HG03135 (cell line): ENCODE data around the gene BCR.

Experiments used
- ATAC-seq: cut with Tn5 transposase; IDR thresholded peaks from one replicate; pipeline ENCODE4 v1.9.1; 2021; ENCODE audit warnings: mild to moderate bottlenecking, moderate library complexity; ENCODE audit not compliant: unreplicated experiment

The BCR gene

GRCh38 chr22:23227380-23227779 is 47.1 kb downstream of the BCR start:
- ATAC-seq = no peak

GRCh38 chr22:23228503-23228902 is 48.2 kb downstream of the BCR start:
- no peak for ATAC-seq

DNA sequence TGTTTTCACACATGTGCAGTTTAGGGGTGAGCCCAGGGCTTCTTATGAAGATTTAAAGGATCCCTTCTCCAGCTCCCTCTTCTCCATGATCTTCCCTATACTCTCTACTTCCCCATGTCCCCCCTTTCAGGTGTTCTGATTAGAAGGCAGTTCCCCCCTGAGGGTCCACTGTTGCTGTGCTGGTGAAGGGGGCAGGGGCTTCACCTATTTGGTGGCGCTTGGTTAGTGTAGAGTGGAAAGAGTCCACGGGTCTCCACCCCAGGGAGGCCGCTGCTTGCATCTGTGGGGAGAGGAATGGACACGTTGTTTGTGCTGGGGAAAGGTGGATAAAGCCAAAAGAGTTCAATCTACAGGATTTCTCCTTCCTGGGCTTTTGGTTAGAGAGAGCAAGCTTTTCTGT is 49.3 kb downstream of the BCR start:
- ATAC-seq = no peak

- no peak for ATAC-seq
These were observed 50.2 kb downstream of the BCR start for GRCh38 chr22:23230348-23231068.

DNA sequence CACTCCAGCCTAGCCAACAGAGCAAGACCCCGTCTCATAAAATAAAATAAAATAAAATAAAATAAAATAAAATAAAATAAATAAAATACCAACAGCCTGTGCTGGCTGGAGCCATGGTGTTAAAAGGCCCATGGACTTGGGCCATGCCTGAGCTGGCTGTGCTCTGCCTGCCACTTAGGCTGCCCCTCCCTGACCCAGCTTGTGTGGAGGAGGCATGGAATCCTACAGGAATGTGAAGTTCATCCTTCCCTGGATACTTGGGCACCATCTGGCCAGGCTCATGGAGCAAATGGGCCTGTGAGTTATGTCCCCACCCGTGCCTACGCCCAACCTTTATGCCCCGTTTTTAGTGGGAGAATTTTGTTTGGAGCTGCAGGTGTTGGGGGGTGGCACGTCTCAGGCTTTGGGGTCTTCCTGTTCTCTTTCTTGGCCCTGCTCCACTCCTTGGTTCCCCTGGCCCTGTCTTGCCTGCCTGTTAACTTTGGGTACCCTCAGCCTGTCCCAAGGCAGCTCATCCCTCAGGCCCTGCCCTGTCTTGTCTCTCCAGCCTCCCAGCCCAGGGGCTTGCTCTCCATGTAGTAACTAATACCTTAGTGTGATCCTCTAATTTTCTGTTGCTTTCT is 51.3 kb downstream of the BCR start:
- ATAC-seq = no peak

- ATAC-seq = no peak
These were observed 52.0 kb downstream of the BCR start for GRCh38 chr22:23232094-23232905.

DNA sequence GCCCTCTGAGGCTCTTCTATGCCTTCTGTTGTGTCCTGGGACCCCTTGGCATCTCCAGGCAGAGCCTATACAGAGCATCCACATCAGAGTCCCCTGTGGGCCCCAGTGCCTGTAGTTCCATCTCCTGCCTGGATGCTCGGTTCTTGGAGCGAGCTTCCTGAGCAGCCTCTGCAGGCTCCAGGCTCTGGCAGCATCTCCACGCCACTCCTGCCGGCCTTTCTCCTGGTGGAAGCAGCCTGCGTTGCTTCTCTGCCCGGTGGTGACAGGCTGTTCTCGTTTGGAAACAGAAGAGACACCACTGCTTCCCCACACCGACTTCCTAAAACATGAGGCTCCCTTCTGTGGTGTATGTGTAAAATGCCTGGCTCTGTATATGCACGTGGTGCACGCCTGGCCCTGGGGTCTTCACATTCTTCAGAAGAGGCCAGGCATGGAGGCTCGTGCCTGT is 52.8 kb downstream of the BCR start:
- ATAC-seq = no peak

DNA sequence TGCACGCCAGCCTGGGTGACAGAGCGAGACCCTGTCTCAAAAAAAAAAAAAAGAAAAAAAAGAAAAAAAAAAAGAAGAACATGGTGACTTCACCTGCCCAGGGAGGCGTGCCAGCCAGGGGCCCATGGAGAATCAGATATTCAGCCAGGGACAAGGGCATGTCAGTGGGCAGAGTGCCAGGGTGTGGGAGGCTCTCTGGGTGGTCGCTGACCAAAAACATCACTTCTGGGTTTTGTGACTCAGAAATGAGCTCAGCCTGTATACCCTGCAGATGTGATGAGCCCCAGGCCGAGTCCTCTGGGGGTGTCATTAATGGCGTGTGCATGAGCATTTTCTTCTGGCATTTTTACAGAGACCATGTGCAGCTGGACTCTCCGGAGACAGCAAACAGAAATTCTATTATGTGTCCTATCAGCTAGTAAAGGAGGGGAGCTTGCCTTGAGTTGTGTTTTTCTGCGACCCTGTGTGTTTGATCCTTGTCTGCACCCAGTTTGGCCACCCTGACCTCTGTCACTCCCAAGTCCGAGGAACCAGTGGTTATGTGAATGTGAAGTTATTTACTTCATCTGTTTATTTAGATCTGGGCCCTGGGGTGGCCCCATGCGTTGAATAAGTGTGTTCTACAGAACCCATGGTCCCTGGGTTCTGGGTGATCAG is 53.6 kb downstream of the BCR start:
- ATAC-seq = no peak

- no peak for ATAC-seq
These were observed 54.3 kb downstream of the BCR start for GRCh38 chr22:23234409-23235161.

- ATAC-seq = no peak
These were observed 55.1 kb downstream of the BCR start for GRCh38 chr22:23235425-23235824.

DNA sequence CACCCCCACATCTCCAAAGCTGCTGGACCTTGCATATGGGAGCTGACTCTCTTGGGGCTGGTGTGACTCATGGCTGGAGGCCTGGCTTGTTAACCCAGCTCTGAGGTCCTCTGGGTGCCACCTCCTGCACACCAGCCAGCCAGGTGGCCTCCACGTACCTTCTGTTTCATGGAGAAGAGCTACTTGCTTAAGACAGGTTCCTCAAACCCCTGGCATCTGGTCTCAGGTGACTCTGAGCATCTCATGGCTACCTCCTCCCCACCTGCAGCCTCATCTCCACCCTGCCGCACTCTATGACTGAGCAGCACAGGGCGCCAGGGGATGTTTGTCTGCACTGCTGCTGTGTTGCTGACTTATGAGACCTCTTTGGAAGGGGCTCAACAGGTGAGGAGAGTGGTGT is 55.7 kb downstream of the BCR start:
- no peak for ATAC-seq

DNA sequence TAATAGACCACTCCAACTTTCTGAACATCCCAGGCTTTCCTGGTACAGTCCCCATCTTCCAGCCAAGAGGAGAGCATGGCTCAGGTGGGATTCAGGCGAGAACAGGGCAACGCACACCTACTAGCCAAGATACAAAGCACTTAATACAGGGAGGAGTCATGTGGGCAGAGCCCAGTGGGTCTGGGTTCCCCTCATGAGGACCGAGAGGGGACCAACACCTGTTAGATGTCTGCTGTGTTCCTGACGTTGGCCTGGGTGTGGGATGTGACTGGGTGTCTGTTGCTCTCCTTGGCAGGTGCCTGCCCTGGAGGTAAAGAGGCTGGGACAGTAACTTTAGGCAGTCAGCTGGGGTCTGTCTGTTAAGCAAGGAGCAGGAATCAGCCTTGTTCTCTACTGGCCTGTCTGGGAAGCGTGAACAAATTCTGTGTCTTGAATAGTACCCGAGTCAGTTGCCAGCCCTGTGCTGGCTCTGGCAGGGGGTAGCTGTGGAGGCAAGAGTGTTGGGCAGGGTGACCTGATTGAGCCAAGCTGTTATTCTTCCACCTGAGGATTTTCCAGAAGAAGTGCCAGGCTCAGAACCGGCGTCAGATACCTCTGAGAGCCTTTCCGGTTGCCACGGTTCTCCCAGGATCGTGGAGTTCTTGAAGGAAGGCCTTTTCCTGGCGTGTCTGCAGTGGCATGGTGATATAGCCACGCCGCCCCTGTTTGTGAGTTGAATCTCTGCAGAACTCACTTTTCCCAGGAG is 56.3 kb downstream of the BCR start:
- ATAC-seq = no peak

- no peak for ATAC-seq
These were observed 57.0 kb downstream of the BCR start for GRCh38 chr22:23237201-23237798.

GRCh38 chr22:23237841-23238240 is 57.5 kb downstream of the BCR start:
- no peak for ATAC-seq

DNA sequence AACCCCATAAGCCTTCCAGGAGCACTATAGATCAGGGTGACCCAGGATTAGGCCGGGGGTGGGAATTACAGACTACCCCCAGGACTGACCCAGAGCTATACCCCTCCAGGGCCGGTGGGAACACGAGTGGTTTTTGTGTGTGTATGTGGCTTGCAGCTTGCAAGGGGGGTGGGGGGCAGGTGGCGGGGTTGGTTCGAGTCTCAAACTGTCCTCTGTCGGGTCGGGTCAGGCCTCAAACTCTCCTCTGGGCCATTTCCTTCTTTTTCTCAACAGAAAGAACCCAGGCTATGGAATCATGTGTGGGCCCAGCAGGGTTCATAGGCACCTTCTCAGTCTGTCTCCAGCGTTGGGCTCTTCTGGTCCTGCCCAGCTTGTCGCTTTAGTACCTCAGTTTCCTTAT is 58.4 kb downstream of the BCR start:
- ATAC-seq = no peak

GRCh38 chr22:23239429-23239828 is 59.1 kb downstream of the BCR start:
- ATAC-seq = no peak

- ATAC-seq = no peak
These were observed 60.5 kb downstream of the BCR start for GRCh38 chr22:23240639-23241389.

DNA sequence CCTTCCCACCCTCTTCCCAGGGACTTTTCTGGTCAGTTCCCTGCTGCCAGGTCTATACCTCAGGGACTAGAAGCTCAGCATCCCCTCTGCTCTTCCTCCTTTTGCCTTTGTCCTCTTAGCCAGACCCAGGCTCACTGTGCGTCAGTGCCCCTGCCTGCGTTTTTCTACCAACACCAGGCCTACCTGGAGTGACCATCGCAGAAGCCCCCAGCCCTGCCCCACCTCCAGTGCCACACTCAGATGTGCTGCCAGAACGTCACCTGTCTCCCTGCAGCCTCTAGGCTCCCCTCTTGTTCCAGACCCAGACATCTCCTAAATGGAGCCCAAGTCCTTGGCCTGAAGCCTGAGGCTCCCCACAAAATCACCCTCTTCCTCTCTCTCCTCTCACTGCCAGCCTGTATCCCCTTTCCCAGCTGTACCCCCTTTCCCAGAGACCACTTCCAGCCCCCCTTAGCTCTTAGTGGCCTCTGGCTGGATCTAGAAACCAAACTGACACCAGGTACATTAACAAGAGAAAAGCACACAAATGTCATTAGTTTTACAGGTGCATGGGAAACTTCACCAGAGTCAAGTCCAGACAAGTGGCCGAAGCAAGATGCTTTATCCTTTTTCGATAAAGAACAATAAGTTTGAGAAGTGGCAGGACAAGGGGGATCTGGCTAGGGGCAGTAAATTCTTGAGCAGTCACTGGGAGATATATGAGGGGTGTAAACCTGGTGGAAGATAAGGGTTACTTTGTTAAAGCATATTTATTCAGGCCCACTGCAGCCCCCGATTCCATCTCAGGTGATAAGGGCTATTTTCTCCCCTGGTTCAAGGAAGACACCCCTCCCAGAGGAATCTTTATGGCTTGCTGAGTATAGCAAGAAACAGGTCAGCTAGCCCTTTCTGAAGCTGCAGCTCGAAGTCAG is 61.5 kb downstream of the BCR start:
- ATAC-seq = no peak
